Measurements from ENCODE around the gene HORMAD2.

DNA sequence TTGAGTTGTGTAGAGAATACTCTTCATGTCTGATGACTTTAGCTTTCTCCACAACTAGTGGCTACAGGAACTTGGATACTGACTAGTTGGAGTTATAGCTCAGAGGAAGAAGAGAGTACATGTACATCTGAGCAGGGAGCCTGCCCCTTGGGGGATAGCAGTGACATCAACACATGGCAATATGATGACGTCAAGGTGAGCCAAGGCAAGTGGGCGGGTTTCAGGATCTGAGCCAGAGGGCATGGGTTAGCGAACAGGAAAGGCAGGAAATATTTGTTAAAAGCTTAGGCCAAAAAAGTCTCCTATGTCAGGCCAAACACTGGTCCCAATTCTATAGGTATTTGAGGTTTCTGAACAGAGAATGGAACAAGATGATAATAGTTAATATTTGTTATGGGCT lies 42.0 kb upstream of the HORMAD2 start:
- TF ChIP-seq CTCF (IDR thresholded peaks at IDR 0.05) = no peak
- TF ChIP-seq POLR2A (IDR thresholded peaks at IDR 0.05; ENCODE audit: low read length) = no peak
- TF ChIP-seq MAFK (IDR thresholded peaks at IDR 0.05; ENCODE audit: partially characterized antibody) = no peak
- TF ChIP-seq PBX3 (IDR thresholded peaks at IDR 0.05) = no peak
- no peak for TF ChIP-seq NR3C1 (IDR thresholded peaks at IDR 0.05)
- no peak for TF ChIP-seq CHD2 (IDR thresholded peaks at IDR 0.05; ENCODE audit: low read length, partially characterized antibody)
- no peak for TF ChIP-seq REST (IDR thresholded peaks at IDR 0.05)
- no peak for TF ChIP-seq RAD21 (conservative IDR thresholded peaks at IDR 0.05 in 1 of 2, IDR thresholded peaks at IDR 0.05 in 1 of 2)
- TF ChIP-seq EP300 (IDR thresholded peaks at IDR 0.05) = no peak
- TF ChIP-seq MYC (IDR thresholded peaks at IDR 0.05; ENCODE audit: borderline replicate concordance, low read length) = no peak

Data from A549 (cell line).